SKM-1 (cell line): Measurements from ENCODE around the gene USP15.

ENCODE experiments used
- DNase-seq: peaks from one replicate; lab custom pipeline; 2025; ENCODE audit not compliant: unreplicated experiment; lab: John Stamatoyannopoulos, UW

Gene USP15

DNA sequence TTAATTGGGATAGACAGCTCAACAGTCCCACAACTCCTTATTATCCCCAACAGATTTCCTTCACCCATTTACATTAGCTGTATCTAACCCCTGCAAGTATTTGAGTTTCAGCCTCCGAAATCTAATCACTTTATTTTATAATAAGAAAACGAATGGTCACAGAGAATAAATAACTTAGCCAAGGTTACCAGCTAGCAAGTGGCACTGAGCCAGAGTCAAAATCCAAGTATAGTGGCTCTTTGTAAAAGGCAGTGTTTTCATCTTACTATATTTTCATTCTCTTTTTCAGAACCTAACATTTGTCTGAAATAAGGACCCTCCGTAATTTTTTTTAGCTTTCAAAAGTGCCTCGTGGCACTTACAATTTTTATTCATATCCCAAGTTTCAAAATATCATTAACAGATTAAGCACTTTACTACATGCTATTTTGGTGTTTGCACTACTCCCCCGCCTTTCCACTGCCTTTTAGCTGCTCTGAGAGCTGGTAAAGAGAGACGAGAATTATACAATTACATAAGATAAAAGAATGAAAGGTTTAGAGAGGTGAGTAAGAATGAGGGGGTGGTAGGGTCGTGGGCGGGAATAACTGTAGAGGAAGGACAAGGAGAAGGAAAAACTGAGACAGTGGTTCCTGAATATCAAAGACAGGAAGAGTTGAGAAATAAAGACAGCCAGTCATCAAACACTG is 3.7 kb upstream of the USP15 start:
- no peak for DNase-seq

DNA sequence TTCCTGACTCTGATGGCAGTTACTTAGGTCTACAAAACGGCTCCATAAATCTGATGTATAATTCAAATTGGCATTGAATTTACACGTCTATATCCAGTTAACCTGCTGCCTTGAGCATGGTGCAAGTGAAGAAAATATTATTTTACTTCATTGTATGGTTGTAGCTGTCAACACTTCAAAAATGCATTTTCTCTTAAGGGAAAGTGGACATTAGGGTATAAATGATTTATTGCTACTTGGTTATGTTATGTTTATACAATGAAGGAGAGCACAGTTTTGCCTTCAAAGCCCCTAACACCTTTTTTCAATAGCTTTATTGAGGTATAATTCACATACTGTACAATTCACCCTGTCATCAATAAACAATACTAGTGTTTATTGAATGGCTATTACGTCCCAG is 2.0 kb upstream of the USP15 start:
- DNase-seq, result no peak

DNA sequence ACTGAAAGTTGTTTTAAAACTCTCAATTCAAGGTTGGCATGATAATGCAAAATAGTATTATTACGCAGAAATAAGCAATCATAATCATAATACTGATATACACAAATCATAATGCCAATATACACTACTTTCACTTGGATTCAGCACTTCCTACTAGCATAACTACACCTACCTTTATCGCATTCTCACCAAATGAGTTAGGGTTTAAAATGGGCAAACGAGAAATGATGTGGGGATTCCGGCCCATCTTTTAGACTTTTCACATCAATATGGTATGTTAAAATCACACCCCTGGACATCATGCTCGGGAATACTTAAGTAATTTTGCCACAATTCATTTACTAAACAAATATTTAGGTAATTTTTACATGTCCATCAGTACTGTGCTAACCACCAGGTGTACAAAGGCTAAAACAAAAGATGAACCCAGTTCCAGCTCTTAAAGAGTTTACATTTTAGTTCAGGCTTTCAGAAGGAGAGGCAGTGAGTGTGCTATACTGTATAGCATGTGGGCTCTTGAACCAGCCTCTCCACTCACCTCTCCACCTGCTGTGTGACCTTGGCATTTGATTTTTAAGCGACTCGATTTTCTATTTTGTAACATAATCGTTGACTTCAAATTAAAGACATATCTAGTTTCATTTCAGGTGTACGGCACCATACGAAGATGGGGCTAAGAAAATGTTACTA is 1.1 kb upstream of the USP15 start:
- no peak for DNase-seq

DNA sequence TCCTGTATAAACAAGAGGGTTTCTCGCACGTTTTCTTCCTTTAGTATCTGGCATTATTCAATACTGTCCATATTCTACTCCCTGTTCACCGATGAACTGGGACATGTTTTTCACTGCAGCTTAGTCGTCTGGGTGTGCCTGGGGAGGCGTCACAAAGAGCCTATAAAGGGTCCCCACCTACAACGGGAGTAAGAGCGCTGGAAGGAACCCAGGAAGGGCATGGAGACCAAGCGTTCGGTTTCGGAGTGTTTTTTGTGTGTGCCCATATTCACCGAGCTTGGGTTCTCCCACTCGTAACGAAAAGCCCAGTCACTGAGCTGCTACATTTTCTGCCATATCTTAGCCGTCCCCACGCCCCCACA is 592 bp upstream of the USP15 start:
- DNase-seq, result no peak

DNA sequence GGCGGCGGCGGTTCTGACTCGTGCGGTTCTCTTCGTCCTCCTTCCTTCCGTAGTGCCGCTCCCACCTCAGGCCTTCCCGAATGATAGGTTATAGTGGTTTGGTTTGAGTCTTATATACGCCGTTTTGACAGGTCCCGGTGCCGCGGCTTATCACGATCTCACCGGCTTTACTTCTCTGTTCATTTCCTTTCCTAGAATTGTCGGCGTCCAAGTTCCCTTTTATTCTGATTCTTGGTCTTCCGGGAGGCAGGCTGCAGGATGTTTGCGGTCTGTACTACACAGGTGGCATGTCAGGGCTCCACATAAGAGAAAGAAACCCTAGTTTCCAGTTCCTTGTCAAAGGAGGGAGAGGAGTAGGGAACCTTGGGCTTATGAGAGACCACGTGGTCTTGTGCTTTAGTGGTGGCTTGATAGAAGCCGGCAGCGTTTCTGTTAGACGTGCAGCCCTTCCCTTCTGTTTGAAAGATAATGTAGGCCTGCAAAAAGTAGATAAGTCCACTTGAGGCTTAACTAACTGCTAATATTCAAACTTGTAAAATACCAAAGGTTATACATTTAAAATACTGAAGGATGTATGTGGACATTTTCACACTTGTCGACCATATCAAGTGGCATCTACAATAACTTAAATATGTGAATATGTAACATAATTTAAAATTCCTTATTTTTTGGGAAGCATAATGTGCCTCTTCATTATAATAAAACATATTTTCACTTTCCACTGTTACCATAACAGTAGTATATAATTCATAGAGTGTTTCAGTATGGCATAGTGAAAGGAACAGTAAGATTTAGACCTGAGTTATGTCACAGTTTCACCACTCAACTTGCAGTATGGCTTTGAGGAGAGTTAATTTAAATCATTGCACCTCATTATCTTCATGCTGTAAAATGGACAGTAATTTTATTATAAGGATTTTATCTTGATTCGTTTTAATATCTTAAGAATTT is 804 bp downstream of the USP15 start:
- no peak for DNase-seq

DNA sequence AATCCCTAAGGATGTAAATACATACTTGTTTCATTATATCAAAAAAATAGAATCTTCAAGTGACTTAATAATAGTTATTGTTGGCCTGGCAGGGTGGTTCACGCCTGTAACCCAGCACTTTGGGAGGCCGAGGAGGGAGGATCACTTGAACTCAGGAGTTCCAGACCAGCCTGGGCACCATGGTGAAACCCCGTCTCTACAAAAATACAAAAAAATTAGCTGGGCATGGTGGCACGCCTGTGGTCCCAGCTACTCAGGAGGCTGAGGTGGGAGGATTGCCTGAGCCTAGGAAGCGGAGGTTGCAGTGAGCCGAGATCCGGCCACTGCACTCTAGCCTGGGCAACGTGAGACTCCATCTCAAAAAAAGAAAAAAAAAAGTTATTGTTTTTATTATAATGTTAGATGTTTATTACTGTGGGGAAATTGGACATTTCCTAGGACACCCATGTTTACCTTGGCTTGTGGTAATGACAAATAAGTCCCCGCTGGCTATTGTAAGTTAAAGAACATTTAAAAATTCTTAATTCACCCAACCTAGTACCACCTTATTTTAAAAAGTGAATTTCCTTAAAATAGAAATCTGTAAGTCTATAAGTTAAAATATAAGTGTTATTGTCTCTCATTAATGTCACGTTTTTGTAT is 1.8 kb downstream of the USP15 start:
- no peak for DNase-seq

DNA sequence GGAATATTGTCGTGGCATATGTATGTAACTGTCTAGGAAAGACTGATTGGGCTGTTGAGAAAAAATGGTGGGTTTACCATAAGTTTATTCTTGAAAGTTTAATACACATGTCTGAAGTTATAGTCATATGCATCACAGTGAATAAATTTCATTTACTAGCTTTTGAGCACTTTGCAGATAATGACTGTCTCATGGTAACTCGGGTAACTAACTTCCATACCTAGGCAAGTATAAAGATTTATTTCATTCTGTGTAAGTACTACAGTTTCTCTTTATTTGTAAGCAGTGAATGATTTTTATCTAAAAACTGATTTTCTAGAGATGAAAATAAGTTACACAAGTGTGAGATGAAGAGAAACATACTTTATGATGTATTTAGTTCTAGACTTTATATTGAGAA is 3.0 kb downstream of the USP15 start:
- DNase-seq, result no peak

DNA sequence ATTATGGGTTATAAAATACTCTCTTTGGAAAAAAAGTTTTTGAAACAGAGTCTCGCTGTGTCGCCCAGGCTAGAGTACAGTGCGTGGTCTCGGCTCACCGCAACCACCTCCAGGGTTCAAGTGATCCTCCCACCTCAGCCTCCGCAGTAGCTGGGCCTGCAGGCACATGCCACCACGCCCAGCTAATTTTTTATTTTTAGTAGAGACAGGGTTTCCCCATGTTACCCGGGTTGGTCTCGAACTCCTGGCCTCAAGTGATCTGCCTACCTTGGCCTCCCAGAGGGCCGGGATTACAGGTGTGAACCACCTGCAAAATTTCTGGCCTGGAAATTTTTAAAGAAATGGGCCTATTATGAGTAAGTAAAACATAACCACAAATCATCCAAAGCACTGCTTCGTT is 3.8 kb downstream of the USP15 start:
- no peak for DNase-seq

DNA sequence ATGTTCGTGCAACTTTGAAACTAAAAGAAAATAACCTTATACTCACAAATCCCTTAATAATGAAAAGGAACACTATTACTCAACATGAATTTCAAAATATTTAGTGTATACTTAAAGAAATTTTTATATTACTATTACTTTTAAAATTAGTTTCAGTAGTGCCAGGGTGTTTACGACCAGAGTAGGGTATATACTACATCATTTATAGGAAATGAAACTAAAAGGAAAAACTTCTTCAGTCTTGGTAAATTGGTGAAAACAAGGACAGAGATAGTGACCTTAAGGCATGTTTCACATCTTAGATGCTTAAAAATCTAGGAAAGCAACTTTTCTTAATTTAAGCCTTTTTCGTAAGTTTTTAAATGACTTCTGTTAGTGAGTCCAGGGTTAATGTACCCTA is 4.5 kb downstream of the USP15 start:
- no peak for DNase-seq

DNA sequence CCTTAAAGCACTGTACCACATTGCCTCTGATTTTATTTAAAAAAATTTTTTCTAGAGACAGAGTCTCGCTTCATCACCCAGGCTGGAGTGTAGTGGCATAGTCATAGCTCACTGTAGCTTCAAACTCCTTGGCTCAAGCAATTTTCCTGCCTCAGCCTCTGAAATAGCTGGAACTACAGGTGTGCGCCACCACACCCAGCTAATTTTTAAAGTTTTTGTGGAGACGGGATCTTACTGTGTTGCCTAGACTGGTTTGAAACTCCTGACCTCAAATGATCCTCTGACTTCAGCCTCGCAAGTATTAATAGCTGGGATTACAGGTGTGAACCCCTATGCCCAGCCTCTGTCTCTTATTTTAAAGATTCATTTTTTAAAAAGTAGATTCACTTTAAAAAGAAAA is 5.3 kb downstream of the USP15 start:
- DNase-seq, result no peak

DNA sequence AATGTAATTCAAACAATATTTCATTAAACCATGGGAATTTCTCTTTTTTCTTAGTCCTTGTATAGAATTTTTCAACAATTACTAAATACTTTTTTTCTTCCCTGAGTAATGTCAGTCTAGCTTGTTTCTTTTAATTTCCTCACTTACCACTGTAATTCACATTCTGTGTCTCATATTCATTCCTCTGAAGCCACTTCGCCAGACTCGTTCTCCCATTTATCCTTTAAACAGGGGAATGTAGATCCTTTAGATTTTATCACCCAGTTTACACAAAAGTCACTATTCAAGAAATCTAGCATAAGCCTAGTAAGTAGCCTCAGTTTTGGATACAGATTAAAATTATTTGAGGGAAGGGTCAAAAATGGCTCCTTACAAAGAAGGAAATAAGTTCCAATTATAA is 6.8 kb downstream of the USP15 start:
- DNase-seq, result no peak

DNA sequence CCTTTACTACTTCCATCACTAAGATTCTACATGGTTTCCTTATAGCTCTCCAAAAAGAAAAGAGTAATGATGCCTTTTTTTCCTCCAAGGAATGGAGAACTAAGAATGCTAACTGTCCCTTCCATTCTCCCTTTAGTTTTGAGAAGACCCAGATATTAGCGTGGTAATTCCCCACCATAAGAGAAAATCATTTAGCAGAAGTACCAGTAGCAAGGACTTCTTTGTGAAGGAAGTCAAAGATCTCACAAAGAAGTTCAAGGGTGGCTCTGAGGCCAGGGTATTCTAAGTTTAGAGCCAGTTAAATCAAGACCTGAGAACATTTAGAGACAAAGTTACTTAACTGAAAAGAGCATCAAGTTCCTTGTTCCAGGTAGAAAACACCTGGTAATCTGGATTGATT is 7.3 kb downstream of the USP15 start:
- DNase-seq, result no peak

DNA sequence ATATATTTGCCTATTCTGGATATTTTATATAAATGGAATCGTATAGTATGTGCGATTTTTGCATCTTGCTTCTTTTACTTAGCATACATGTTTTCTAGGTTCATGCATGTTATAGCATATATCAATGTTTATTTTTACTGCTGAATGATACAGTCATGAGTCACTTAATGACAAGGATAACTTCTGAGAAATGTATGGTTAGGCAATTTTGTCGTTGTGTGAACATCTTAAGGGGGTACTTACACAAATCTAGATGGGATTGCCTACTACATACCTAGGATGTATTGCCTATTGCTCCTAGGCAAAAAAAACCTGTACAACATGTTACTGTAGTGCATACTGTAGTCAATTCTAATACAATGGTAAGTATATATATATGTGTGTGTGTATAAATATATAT is 8.8 kb downstream of the USP15 start:
- no peak for DNase-seq

DNA sequence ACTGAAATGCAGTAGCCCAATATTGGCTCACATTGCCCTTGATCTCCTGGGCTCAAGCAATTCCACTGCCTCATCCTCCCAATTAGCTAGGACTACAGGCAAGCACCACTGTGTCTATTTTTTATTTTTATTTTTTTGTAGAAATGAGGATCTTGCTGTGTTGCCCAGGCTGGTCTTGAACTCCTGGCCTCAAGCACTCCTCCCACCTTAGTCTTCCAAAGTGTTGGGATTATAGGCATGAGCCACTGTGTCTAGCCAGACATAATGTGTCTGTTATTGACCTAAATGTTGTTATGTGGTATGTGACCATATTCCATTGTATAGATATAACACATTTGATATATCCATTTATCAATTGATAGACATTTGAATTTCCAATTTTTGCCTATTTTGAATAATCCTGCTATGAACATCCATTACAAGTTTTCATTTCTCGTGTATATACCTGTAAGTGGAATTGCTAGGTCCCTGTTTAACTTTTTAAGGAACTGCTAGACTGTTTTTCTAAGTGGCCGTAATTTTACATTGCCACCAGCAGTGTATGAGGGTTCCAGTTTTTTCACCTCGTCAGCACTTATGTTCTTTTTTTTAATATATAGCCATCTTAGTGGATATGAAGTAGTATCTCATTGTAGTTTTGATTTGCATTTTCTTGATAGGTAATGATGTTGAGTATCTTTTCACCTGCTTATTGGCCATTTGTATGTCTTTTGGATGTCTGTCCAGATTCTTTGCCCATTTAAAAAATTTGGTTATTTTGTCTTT is 9.4 kb downstream of the USP15 start:
- DNase-seq, result no peak

DNA sequence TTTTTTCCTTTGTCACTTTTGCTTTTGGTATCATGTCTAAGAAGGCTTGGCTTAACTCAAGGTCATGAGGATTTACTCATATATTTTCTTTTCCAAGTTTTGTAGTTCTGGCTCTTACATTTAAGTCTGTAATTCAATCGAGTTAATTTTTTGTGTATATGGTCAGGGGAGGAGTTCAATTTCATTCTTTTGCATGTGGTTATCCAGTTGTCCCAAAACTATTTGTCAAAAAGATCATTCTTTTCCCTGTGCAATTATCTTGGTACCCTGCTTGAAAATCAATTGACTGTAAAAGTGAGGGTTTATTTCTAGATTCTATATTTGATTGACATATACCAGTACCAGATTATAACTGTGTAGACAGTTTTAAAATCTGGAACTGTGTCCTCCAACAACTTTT is 10.2 kb downstream of the USP15 start:
- DNase-seq, result no peak

DNA sequence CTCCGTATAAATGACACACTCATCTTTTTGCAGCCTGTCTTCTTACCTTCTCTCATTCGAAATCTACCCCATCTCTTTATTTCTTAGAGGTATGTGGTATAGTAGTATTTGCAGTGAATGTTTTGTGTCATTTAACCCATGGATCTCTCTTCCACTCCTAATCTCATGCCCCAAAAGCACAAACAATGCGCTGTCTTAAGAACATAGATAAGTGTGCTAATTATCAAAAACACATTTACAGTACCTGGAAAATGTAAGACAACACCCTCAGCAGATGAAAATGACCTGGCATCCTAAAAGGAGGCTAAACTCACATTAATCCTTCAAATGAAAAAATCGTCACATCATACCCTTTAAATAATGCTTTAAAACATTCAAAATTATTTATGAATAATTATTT is 10.7 kb downstream of the USP15 start:
- DNase-seq, result no peak

DNA sequence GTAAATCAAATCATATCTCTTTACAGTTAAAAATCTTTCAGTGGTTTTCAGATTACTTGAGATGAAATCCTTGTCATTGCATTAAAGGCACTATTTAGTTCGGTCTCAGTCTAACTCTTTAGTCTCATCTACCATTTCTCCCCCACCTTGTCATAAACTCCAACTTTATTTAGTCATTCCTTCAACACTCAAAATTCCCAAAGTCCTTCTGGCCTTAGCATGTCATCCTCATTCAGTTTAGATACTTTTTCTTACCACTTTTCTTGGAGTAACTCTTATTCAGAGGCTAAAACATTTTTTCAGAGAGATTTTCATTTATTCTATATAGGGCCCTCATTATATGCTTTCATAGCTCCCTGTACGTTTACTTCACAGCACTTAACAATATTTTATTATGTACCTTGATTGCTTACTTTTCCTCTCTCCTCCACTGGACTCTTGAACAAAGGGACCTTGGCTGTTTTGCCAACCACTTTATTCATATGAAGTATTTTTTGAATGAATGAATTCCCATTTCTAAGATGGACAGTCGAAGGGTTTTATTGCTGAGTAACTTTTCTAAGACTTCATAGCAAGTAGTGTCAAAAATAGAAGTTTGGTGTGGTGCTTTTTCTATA is 12.8 kb downstream of the USP15 start:
- no peak for DNase-seq

DNA sequence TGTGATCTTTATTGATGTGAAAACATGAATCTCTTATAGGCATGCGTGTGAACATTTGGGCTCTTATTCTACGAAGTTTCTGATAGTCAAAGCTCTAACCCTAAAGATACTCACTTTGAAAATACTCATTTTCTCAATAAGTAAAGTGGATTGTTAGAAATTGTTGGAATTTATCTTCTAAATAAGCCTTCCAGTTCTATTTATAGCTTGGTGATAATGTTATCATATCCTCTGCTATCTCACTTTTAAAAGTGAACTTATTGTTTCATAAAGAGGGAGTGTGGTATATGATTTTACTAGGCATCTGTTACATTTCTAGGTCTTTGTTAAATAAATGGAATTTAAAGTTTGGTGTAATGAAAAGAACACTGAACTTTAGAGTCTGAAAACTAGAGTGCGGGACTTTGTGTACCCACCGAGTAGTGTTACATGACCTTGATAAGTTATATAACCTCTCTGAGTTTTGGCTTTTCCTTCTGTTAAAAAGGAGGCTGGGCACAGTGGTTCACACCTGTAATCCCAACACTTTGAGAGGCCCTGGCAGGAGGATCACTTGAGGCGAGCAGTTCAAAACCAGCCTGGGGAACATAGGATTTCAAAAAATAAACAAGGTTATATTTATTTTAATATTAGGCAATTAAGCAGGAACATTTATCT is 13.6 kb downstream of the USP15 start:
- no peak for DNase-seq

DNA sequence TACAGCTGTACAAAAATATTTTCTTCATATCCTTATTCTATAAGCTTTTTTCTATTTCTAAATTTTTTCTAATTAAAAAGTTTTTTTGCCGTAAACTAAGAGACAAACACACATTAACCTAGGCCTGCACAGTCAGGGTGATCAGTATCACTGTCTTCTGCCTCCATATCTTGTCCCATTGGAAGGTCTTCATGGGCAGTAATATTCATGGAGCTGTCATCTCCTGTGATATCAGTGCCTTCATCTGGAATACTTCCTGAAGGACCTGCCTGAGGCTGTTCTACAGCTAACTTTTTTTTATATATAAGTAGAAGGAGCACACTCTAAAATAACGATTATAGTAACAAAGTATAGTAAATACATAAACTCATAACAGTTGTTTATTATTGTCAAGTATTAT is 17.8 kb downstream of the USP15 start:
- no peak for DNase-seq

DNA sequence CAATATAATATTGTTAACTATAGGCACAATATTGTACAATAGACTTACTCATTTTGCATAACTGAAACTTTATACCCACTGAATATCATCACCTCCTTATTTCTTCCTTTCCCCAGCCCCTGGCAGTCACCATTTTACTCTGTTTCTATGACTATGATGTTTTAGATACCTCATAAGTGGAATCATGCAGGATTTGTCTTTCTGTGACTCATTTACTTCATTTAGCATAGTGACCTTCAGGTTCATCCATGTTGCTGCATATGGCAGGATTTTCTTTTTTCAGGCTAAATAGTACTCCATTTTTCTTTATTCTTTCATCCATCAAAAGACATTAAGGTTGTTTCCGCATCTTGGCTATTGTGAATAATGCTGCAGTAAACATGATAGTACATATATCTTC is 18.9 kb downstream of the USP15 start:
- DNase-seq, result no peak
